Fibroblast of lung (primary cell): Measurements from ENCODE around the gene GAS2L2.

Source experiments
- CTCF ChIP-seq, 2 donors: IDR thresholded peaks in 1 of 2; conservative IDR thresholded peaks in 1 of 2; 1 replicate in 1 of 2; 2 replicates in 1 of 2; pipeline ENCODE4 v1.5.1; 2011 to 2012; ENCODE audit warnings: low read length in 2 of 2, control low read depth in 1 of 2, inconsistent platforms in 1 of 2, low read depth in 1 of 2, mild to moderate bottlenecking in 1 of 2
- EZH2 ChIP-seq: IDR thresholded peaks from 2 replicates; pipeline ENCODE4 v1.5.1; 2012; ENCODE audit warnings: low read length, control low read depth, mild to moderate bottlenecking; ENCODE audit errors: missing control alignments

- no peak for TF ChIP-seq CTCF (conservative IDR thresholded peaks at IDR 0.05 in 1 of 2, IDR thresholded peaks at IDR 0.05 in 1 of 2; ENCODE audit: low read depth in 1 of 2, low read length in 2 of 2)
- no peak for TF ChIP-seq EZH2
These were observed 12.8 kb downstream of the GAS2L2 start for GRCh38 chr17:35740216-35740615.
